Islet precursor cell (in vitro differentiated cells): ENCODE data around the gene PKP4.

Source experiments
- DNase-seq: peaks from one replicate; pipeline ENCODE4 v3.0.0-alpha.2; 2018

Gene PKP4

DNA sequence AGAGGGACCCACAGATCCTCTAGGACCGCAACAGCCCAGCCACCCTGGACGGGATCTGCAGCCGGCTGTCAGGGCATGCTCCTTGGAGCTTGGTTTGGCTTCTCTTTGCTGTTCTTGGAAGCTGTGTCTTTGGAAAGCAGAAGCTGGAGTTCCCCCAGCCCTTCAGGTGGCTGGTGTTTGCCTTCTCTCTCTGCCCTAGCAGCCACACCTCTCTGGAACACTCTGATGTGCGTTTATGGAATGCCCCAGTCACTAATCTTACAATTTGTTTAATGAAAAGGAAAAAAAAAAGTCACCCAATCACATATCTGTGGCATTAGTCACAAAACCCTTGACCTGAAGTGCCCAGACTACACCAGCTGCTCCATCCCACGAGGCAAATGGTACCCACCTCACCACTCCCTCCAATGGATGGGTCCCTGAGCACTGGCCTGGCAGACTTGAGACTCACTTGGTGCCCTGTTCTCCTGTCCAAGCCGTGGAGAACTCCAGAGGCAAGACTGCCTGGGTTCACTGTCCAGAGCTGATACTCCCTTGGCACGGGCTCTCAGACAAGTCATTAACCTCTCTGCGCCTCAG is 268.1 kb downstream of the PKP4 start:
- DNase-seq = peak; percentile 32

DNA sequence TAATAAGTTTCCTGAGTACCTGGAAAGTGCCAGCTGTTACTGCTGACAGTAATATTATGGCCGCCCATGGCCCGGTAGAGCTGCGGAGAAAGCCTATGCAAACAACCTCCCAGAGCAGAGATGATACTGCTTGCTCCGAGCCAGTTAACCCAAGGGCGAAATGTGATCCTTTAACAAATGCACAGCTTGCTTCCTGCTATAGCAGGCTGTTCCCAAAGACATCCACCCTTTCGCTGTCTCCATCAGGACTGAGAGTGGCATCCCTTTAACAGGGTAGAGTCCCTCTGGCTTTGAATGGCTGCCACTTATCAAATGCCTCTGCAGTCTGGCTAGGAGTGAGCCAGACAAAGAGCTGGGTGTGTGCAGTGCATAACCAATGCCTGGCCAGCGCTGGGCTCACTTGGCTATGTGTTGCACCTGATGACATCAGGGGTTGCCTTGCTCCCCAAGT is 268.7 kb downstream of the PKP4 start:
- DNase-seq = peak; percentile 56

DNA sequence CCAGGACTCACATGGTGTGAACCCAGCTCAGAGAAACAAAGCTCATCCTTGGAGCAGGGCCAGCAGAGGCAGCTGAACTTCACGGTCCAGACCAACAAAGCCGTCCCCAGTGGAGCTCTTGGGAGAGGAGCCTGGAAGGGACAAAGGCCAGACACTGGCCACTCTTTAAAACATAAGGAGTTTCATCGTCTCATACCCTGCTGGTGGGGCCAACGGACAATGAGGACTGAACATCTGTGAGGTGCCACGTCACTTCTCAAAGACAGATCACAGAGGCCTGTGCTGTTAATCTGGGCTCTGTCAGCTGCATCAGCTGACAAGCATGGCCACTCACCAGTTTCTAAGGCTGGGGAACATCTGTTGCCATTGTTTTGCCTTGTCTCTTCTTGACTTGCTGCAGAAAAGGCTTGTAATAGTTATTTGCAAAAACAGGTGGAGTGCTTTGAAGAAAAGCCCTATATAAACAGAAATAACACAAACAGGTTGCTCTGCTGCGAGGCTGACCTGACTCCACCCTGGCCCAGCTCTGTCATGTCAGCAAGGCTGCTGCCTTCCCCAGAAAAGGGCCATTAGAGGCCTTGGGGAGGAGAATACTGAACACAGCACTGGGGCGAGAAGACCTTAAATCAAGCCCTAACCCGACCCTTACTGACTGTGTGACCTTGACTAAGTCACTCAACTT is 270.3 kb downstream of the PKP4 start:
- peak; percentile 40 for DNase-seq

DNA sequence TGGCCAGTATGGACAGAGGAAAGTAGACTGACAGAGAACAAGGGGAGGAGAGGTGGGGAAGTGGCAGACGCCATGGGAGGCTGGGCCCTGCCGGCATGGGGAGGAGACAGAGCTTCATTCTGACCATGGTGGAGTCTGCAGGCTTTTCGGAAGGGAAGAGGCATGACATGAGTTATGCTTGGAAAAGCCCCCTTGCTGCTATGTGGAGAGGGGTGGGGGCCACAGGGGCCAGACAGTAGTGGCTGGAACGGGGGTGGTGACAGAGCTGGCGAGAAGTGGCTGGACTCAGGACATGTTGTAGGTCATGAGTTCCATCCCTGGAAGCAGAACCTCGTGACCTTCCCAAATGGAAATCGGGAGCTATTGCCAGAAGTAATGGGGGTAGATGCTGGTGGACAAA is 271.7 kb downstream of the PKP4 start:
- peak; percentile 43 for DNase-seq

DNA sequence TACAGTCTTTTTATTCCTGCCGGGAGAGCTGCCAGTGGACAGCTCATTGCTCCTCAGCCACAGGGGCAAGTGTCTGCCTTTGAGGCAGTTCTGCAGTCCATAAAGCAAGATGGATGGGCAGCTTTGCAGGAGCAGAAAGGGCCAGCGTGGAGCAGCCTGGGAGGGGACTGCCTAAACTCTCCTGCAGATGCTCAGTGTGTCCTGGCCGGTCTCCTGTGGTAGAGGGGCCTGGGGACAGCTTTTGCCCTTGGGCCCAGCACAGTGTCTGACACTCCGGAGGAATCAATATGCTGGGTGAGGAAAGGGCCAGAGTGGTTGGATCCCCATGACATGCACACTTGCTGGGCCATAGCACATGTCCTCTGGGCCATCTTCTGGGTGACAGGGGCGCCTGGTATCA is 272.7 kb downstream of the PKP4 start:
- peak; percentile 44 for DNase-seq

DNA sequence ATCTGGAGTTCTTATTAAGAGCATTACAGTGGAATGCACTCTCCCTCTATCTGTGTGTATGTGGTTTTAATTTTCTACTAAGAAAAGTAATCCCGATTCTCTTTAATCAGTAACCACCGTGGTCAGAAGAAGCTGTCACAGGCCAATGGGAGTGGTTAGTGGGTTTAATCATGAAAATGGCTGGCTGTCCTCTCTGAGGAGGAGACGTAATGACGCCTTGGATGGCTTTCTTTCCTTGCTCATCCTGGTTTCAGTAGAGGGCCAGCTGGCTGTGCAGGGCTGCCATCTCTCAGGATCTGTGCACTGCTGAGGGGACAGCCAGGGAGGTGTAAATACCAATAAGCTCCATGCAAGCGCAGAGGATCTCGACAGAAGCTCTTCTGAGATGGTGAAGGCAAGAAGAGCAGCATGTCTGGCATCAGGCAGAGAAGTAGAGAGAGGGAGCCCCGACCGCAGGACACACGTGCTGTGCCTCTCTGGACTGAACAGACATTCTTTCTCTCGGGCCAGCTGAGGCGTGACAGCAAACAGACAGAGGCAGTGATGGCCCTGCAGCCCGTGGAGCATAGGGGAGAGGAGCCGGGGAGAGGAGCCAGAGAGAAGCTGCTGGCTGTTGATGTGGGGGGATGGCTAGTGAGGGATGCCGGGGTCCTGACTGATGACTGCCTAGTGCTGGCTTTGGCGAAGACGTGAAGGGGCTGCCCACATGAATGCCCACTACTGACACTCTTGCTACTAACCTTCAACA is 273.3 kb downstream of the PKP4 start:
- peak; percentile 46 for DNase-seq

DNA sequence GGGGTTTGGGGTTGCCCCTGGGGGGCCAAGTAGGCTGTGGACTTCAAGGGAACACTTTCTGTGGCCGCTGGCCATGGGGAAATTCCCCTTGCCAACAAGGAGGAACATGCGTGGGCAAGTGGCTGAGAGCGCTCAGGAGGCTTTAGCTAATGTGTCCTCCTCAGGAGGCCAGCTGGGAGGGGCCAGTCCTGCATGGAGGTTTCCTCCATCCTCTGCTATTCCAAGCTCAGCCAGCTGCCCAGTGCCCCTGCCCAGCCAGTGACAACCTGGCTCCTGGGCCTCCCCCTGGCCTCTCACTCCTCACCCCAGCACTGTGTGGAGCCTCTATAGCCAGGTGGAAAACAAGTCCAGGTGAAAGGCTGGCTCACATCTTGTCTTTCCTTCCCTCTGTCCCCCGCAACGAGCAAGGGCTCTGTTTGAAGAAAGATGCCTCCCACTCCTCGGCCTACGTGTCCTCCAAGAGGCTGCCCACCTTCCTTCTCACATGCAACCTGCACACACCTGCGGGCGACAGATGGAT is 273.9 kb downstream of the PKP4 start:
- DNase-seq = peak; percentile 40

DNA sequence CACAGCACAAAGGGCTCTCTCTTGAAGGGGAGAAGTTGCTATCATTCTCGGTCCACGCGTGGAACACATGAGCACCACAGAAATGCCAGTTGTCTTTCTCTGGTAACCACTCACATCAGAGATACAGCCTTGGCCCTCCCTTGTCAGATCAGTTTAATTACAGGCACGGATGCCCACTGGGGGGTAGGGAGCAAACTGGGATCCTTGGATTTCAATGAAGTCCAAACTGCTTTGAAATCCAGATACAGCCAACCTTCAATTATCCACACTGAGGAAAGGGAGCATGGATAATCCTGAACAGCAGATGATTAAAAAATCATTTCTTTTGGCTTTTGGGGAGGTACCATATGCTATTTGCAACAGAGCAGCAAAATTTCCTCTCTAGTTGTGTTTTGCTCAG is 274.6 kb downstream of the PKP4 start:
- DNase-seq = peak; percentile 21
